Loucy (cell line): ENCODE measurements around the gene VAMP7.
"Not testable (repeated sequence)": the region's sequence is repeated elsewhere in the genome, so short reads cannot be mapped to it uniquely, and the experiment has no call there.

ENCODE experiments used
- H2AFZ ChIP-seq: fragments of 200-600 bp; sonication (generic); 2 replicates; pipeline ENCODE4 v1.6.0; 2016; ENCODE audit warnings: antibody characterized with exemption, mild to moderate bottlenecking, low read length, moderate library complexity
- H3F3A ChIP-seq: fragments of 200-600 bp; 2 replicates; pipeline ENCODE4 v1.6.0; 2016; ENCODE audit warnings: antibody characterized with exemption, low read depth, mild to moderate bottlenecking
- H3K27me3 ChIP-seq: fragments of 200-600 bp; sonication (generic); 2 replicates; pipeline ENCODE4 v1.6.1; 2014; ENCODE audit warnings: low read length, mild to moderate bottlenecking; ENCODE audit not compliant: insufficient read depth, poor library complexity, severe bottlenecking
- H3K36me3 ChIP-seq: fragments of 200-600 bp; sonication (generic); 2 replicates; pipeline ENCODE4 v1.6.1; 2016; ENCODE audit warnings: low read length; ENCODE audit not compliant: insufficient read depth
- H3K4me1 ChIP-seq: fragments of 200-600 bp; sonication (generic); 2 replicates; pipeline ENCODE4 v1.5.1; 2014; ENCODE audit warnings: low read length, mild to moderate bottlenecking; ENCODE audit not compliant: insufficient read depth, poor library complexity, severe bottlenecking
- H3K4me2 ChIP-seq: fragments of 200-600 bp; sonication (generic); 2 replicates; pipeline ENCODE4 v1.6.0; 2014; ENCODE audit warnings: antibody characterized with exemption, low read length, low read depth, mild to moderate bottlenecking; ENCODE audit not compliant: poor library complexity, severe bottlenecking
- H3K4me3 ChIP-seq: fragments of 200-600 bp; sonication (generic); 2 replicates; pipeline ENCODE4 v1.5.1; 2014; ENCODE audit warnings: low read length, mild to moderate bottlenecking, mixed read lengths; ENCODE audit not compliant: poor library complexity, severe bottlenecking
- H3K79me2 ChIP-seq: fragments of 200-600 bp; sonication (generic); 2 replicates; pipeline ENCODE4 v1.6.1; 2014; ENCODE audit warnings: low read length; ENCODE audit not compliant: insufficient read depth
- H3K9ac ChIP-seq: fragments of 200-600 bp; sonication (generic); 2 replicates; pipeline ENCODE4 v1.6.0; 2014; ENCODE audit warnings: mild to moderate bottlenecking, low read depth, low read length, moderate library complexity; ENCODE audit not compliant: poor library complexity, severe bottlenecking
- H3K9me2 ChIP-seq: fragments of 200-600 bp; sonication (generic); replicated peaks from 2 replicates; pipeline ENCODE4 v1.6.1; 2016; ENCODE audit warnings: low read depth, low read length, mixed read lengths
- H3K9me3 ChIP-seq: fragments of 200-600 bp; sonication (generic); 2 replicates; pipeline ENCODE4 v1.6.1; 2014; ENCODE audit warnings: mild to moderate bottlenecking, antibody characterized with exemption, low read length, low read depth; ENCODE audit not compliant: insufficient read depth
- H4K20me1 ChIP-seq: fragments of 200-600 bp; sonication (generic); 2 replicates; pipeline ENCODE4 v1.6.0; 2014; ENCODE audit warnings: antibody characterized with exemption, low read length, mild to moderate bottlenecking; ENCODE audit not compliant: insufficient read depth, poor library complexity, severe bottlenecking
- CTCF ChIP-seq: fragments of 200-600 bp; sonication (generic); conservative IDR thresholded peaks from 2 replicates; pipeline ENCODE4 v1.5.1; 2014; ENCODE audit warnings: mild to moderate bottlenecking, antibody characterized with exemption, low read length
- EZH2phosphoT487 ChIP-seq: fragments of 200-600 bp; IDR thresholded peaks from 2 replicates; pipeline ENCODE4 v1.6.1; 2018; ENCODE audit warnings: antibody characterized with exemption, mild to moderate bottlenecking, moderate library complexity, borderline replicate concordance

VAMP7 gene

GRCh38 chrX:155968326-155968661 lies 87.1 kb downstream of the VAMP7 start:
- no peak overlapping the region for H2AFZ ChIP-seq
- H4K20me1 ChIP-seq: no peaks in the 10 kb centered on the region
- no peaks in the 10 kb centered on the region; the same call in 1 of the 2 replicates for H3K9me3 ChIP-seq
- H3K79me2 ChIP-seq: no peaks in the 10 kb centered on the region
- no peaks in the 10 kb centered on the region for H3K9me2 ChIP-seq
- no peak overlapping the region for H3K9ac ChIP-seq
- peak overlapping the region; percentile 56 for H3K4me2 ChIP-seq
- no peaks in the 10 kb centered on the region for H3F3A ChIP-seq
- no peaks in the 10 kb centered on the region for H3K36me3 ChIP-seq
- H3K4me1 ChIP-seq: peaks cover 17% of the 10 kb centered on the region
- TF ChIP-seq EZH2phosphoT487 (no peak), CTCF (no peak; the same call in 1 of the 2 replicates)
- no peak overlapping the region for H3K4me3 ChIP-seq
- no peaks in the 10 kb centered on the region for H3K27me3 ChIP-seq

- peaks cover 17% of the 10 kb centered on the region for H3K4me1 ChIP-seq
- TF ChIP-seq CTCF (no peak), EZH2phosphoT487 (no peak)
- no peaks in the 10 kb centered on the region for H3K27me3 ChIP-seq
- no peak overlapping the region for H3K9ac ChIP-seq
- H3K4me2 ChIP-seq: peak overlapping the region; percentile 56
- no peaks in the 10 kb centered on the region for H3F3A ChIP-seq
- H4K20me1 ChIP-seq: no peaks in the 10 kb centered on the region
- no peak overlapping the region for H3K4me3 ChIP-seq
- H2AFZ ChIP-seq: no peak overlapping the region
- no peaks in the 10 kb centered on the region for H3K36me3 ChIP-seq
- H3K9me3 ChIP-seq: no peaks in the 10 kb centered on the region; the same call in 1 of the 2 replicates
- no peaks in the 10 kb centered on the region for H3K79me2 ChIP-seq
- H3K9me2 ChIP-seq: no peaks in the 10 kb centered on the region
Observed at GRCh38 chrX:155968791-155969190, 87.6 kb downstream of the VAMP7 start.

GRCh38 chrX:155971658-155972057 lies 90.5 kb downstream of the VAMP7 start:
- H3K4me3 ChIP-seq, H2AFZ ChIP-seq, H3K79me2 ChIP-seq, H3K9ac ChIP-seq, H3K9me3 ChIP-seq, H4K20me1 ChIP-seq, H3F3A ChIP-seq, H3K27me3 ChIP-seq, H3K9me2 ChIP-seq, H3K36me3 ChIP-seq, H3K4me2 ChIP-seq: not testable (repeated sequence)
- peaks cover 17% of the 10 kb centered on the region for H3K4me1 ChIP-seq

- peaks cover 15% of the 10 kb centered on the region for H3K4me1 ChIP-seq
- not testable (repeated sequence) for H3K79me2 ChIP-seq, H4K20me1 ChIP-seq, H2AFZ ChIP-seq, H3K4me3 ChIP-seq, H3K4me2 ChIP-seq, H3K36me3 ChIP-seq, H3F3A ChIP-seq, H3K9me3 ChIP-seq, H3K9me2 ChIP-seq, H3K27me3 ChIP-seq, H3K9ac ChIP-seq
Observed at GRCh38 chrX:155972241-155972640, 91.1 kb downstream of the VAMP7 start.
